Gastrocnemius medialis (tissue), 4 donors: Measurements from ENCODE around the gene MACROD1. TPM values are rescaled to one million over a fixed set of nuclear protein-coding genes. Genes with fewer than 3 reads are reported as not detected.

Experiments used
- ATAC-seq, 2 donors: fragments of 150-250 bp; one replicate each; pipeline ENCODE4 v1.9.1; 2016
- DNase-seq, 2 donors: peaks; one replicate each; pipeline ENCODE4 v3.0.0-alpha.2; 2019
- H3K27ac ChIP-seq, 4 donors: fragments of 200-600 bp; sonication (generic); 1 replicate in 1 of 4; 2 replicates in 3 of 4; pipeline ENCODE4 v1.5.1; 2016 to 2018; ENCODE audit warnings: mild to moderate bottlenecking in 2 of 4, moderate library complexity in 1 of 4
- H3K27me3 ChIP-seq, 3 donors: fragments of 200-600 bp; sonication (generic) in 2 of 3; 1 replicate in 1 of 3; 2 replicates in 2 of 3; pipeline versions ENCODE4 v1.5.1 to v1.6.0; 2016 to 2019; ENCODE audit warnings: mild to moderate bottlenecking in 1 of 3, moderate library complexity in 1 of 3
- H3K36me3 ChIP-seq, 2 donors: fragments of 200-600 bp; sonication (generic) in 1 of 2; one replicate each; pipeline ENCODE4 v1.5.1; 2017 to 2018
- H3K4me1 ChIP-seq, 2 donors: fragments of 200-600 bp; sonication (generic) in 1 of 2; one replicate each; pipeline ENCODE4 v1.5.1; 2016 to 2017; ENCODE audit warnings: mild to moderate bottlenecking in 2 of 2
- H3K4me3 ChIP-seq, 4 donors: fragments of 200-600 bp; sonication (generic) in 3 of 4; 1 replicate in 1 of 4; 2 replicates in 3 of 4; pipeline ENCODE4 v1.5.1; 2016 to 2019; ENCODE audit warnings: mild to moderate bottlenecking in 2 of 4
- H3K9me3 ChIP-seq, 3 donors: fragments of 200-600 bp; sonication (generic) in 2 of 3; 1 replicate in 1 of 3; 2 replicates in 2 of 3; pipeline ENCODE4 v1.5.1; 2016 to 2019
- POLR2A ChIP-seq, 2 donors: fragments of 450-650 bp; IDR thresholded peaks; one replicate each; pipeline ENCODE4 v1.6.1; 2017; ENCODE audit warnings: antibody characterized with exemption in 2 of 2, mild to moderate bottlenecking in 2 of 2, moderate library complexity in 2 of 2
- in situ Hi-C, 4 donors: fragments of 200-750 bp; cut with MboI; loops; one replicate each; pipeline versions ENCODE4 v1.15.0 to v1.8.0; 2017; ENCODE audit warnings: low sequenced_read_pairs in 4 of 4
- intact Hi-C: fragments of 100-400 bp; cut with DNase I; formaldehyde crosslinking; loops from one replicate; pipeline ENCODE4 v1.15.1; 2023; ENCODE audit warnings: low total_unique reads
- total RNA-seq, 4 donors: library from RNA; depleted of rRNA; stranded (reverse); fragments of >200 nt; gene quantifications; one replicate each; pipeline versions ENCODE4 v1.1.0 to v1.2.3, GENCODE V29; 2016
- TF ChIP-seq, protein P1 (sequence below), 5 experiments: fragments of 450-650 bp in 3 of 5; fragments of 200-600 bp in 2 of 5; sonication (generic) in 2 of 5; IDR thresholded peaks in 4 of 5; conservative IDR thresholded peaks in 1 of 5; 1 replicate in 4 of 5; 2 replicates in 1 of 5; pipeline ENCODE4 v1.5.1; 2016 to 2019; ENCODE audit warnings: antibody characterized with exemption in 5 of 5, mild to moderate bottlenecking in 3 of 5, moderate library complexity in 3 of 5

MACROD1 gene
- total RNA-seq, 4 donors from 2014 or later: 162 to 308 (median 205) TPM

DNA sequence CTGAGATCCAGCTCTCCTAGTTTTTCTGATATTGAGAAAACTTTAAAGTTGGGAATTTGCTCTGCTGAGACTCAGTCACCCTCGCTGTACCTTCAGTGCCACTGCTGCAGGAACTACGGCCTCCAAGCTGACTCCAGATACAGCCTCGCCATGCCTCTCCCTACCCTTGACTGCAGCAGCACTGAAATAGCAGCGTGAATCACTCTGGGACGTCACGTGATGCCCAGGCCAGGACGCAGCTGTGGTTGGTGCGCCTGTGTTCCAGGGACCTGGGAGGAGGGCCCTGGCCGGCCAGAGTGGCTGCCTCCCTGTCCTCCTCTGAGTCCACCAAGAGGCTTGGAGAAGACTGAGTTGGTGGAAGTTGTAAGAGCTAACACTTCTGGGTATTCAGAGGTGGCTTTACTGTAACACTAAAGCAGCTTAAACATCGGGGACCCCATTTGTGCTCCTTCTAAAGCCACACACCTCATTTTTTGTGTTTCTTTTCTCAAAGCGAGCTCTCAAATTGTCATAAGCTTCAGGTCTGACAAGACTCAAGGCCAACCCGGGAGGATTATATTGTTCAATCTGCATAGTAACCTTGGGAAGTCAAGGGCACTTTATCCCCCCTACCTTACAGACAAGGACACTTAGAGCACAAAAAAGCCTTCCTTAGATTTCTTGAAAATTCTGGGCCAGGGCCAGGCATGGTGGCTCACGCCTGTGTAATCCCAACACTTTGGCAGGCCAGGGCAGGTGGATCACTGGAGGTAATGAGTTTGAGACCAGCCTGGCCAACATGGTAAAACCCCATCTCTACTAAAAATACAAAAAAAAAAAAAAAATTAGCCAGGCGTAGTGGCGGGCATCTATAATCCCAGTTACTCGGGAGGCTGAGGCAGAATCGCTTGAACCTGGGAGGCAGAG, 15.8 kb upstream of the MACROD1 start:
- DNase-seq: peak; percentile 97 to 98
- Histone ChIP-seq H3K4me3 (peak overlapping the region; percentile 23 to 46 (median 38)), H3K4me1 (peaks cover 47 to 60% of the 10 kb centered on the region in 2 donors), H3K36me3 (no peaks in the 10 kb centered on the region), H3K27me3 (no peaks in the 10 kb centered on the region), H3K9me3 (no peaks in the 10 kb centered on the region), H3K27ac (peak overlapping the region; percentile 95 to 99 (median 96))
- TF ChIP-seq, protein P1, sequence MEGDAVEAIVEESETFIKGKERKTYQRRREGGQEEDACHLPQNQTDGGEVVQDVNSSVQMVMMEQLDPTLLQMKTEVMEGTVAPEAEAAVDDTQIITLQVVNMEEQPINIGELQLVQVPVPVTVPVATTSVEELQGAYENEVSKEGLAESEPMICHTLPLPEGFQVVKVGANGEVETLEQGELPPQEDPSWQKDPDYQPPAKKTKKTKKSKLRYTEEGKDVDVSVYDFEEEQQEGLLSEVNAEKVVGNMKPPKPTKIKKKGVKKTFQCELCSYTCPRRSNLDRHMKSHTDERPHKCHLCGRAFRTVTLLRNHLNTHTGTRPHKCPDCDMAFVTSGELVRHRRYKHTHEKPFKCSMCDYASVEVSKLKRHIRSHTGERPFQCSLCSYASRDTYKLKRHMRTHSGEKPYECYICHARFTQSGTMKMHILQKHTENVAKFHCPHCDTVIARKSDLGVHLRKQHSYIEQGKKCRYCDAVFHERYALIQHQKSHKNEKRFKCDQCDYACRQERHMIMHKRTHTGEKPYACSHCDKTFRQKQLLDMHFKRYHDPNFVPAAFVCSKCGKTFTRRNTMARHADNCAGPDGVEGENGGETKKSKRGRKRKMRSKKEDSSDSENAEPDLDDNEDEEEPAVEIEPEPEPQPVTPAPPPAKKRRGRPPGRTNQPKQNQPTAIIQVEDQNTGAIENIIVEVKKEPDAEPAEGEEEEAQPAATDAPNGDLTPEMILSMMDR (IDR thresholded peaks at IDR 0.05 in 4 of 5, conservative IDR thresholded peaks at IDR 0.05 in 1 of 5): no peak
- TF ChIP-seq POLR2A (IDR thresholded peaks at IDR 0.05): peak; percentile 85 to 89
- peak; percentile 58 to 60 for ATAC-seq
- in situ Hi-C loops (no loop called here), intact Hi-C loops (loop anchor here (2.0 to 10.0 kb wide), 2 partner anchors 15 to 507 kb away; partner anchors contain the start of genes ATL3 and MACROD1)

DNA sequence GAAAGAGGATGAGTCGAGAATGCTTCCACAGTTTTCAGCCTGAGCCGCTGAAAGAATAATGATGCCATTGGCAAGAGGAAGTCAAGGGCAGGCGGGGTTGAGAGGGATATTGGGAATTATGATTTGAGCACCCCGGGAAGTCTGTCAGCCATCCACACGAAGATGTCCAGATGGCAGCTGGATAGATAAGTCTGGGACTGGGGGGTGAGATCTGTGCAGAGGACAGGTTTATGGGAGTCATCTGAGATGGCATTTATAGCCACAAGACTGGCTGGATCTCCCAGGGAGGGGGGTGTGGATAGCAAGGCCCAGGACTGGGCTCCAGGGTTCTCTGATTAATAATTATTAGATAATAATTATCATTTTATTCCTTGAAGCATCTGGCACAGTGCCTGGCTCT, 15.0 kb upstream of the MACROD1 start:
- in situ Hi-C loops: no loop called here
- no peaks in the 10 kb centered on the region for H3K27me3 ChIP-seq
- peaks cover 47 to 60% of the 10 kb centered on the region in 2 donors for H3K4me1 ChIP-seq
- DNase-seq (peak in 1 of 2 donors; percentile 56), ATAC-seq (peak in 1 of 2 donors; percentile 18)
- peak overlapping the region; percentile 95 to 99 (median 96) for H3K27ac ChIP-seq
- H3K36me3 ChIP-seq: no peaks in the 10 kb centered on the region
- H3K9me3 ChIP-seq: no peaks in the 10 kb centered on the region
- TF ChIP-seq, protein P1 (IDR thresholded peaks at IDR 0.05 in 4 of 5, conservative IDR thresholded peaks at IDR 0.05 in 1 of 5): no peak
- no peak for TF ChIP-seq POLR2A (IDR thresholded peaks at IDR 0.05)
- intact Hi-C loops: loop anchor here (2.0 to 10.0 kb wide), 2 partner anchors 14 to 506 kb away; partner anchors contain the start of genes ATL3 and MACROD1
- H3K4me3 ChIP-seq: peak overlapping the region; percentile 23 to 46 (median 38)

DNA sequence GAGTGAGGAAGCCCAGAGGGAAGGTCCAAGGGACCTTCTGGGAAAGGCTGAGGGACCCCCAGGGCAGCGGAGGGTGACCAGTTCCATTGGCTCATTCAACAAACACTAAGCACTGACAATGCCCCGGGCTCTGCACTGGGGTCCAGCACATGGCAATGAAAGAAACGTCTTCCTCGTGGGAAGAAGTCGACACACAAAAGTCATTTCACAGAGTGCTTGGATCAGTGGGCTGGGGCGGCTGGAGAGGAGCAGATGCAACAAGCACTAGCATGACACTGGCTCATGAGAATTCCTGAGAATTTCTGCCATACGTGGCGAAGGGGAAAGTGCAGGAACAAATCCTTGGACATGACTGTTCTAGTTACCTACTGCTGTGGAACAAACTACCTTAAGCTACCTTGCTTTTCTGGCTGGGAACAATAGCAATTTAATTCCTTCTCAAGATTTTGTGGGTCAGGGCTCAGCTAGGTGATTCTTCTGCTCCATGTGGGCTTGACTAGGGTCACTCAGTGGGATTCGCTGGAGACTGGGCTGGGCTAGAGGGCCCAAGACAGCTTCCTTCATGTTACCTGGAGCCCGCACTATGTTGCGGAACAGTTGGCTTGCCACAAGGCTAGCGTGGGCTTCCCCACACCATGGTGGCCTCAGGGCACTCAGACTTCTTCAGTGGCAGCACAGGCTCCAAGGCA, 13.2 kb upstream of the MACROD1 start:
- no peaks in the 10 kb centered on the region for H3K27me3 ChIP-seq
- intact Hi-C loops (no loop called here), in situ Hi-C loops (no loop called here)
- no peak overlapping the region for H3K4me3 ChIP-seq
- DNase-seq (no peak), ATAC-seq (no peak)
- no peaks in the 10 kb centered on the region for H3K36me3 ChIP-seq
- H3K9me3 ChIP-seq: no peaks in the 10 kb centered on the region
- H3K27ac ChIP-seq: no peak overlapping the region
- TF ChIP-seq, protein P1 (IDR thresholded peaks at IDR 0.05 in 4 of 5, conservative IDR thresholded peaks at IDR 0.05 in 1 of 5): no peak
- no peak for TF ChIP-seq POLR2A (IDR thresholded peaks at IDR 0.05)
- peaks cover 39 to 49% of the 10 kb centered on the region in 2 donors for H3K4me1 ChIP-seq

DNA sequence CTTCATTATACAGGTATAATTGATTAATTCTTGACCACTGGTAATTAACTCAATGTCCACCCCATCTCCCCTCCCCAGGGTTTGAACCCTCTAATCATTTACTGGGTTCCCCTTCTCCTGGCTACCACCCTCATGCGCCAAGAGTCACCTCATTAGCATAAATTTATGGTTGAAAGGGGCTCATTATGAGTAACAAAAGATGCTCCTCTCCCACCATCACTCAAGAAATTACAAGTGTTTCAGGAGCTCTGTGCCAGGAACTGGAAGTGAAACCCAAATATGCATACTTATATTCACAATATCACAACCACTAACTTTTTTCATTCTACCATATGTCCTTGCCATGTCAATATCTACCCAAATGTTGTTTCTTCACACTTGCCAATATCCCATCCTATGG, 12.3 kb upstream of the MACROD1 start:
- Histone ChIP-seq H3K4me3 (no peak overlapping the region), H3K27me3 (no peaks in the 10 kb centered on the region), H3K27ac (no peak overlapping the region), H3K4me1 (peaks cover 30 to 40% of the 10 kb centered on the region in 2 donors), H3K9me3 (no peaks in the 10 kb centered on the region), H3K36me3 (no peaks in the 10 kb centered on the region)
- TF ChIP-seq POLR2A (IDR thresholded peaks at IDR 0.05): no peak
- TF ChIP-seq, protein P1 (IDR thresholded peaks at IDR 0.05 in 4 of 5, conservative IDR thresholded peaks at IDR 0.05 in 1 of 5): no peak
- DNase-seq (no peak), ATAC-seq (no peak)
- in situ Hi-C loops: no loop called here
- intact Hi-C loops: no loop called here
